ENCODE results near the gene FBXL15. TPM values are rescaled to one million over a fixed set of nuclear protein-coding genes. Genes with fewer than 3 reads are reported as not detected.

FBXL15 gene
- total and polyA plus RNA-seq, 2 donors (not counting 1 experiment from before 2014, with no cell fraction given), result 2.8 to 7.3 TPM

GRCh38 chr10:102394801-102395399 is 25.7 kb upstream of the FBXL15 start:
- peak overlapping the region; percentile 97 for H3K4me2 ChIP-seq (ENCODE audit: extremely low read depth, insufficient read depth, low read length)
- H3K9ac ChIP-seq (ENCODE audit: insufficient read depth, low read length), result peak overlapping the region; percentile 93
- no peaks in the 10 kb centered on the region for H4K20me1 ChIP-seq (ENCODE audit: control insufficient read depth, extremely low read depth, insufficient read depth, low read length)
- H3K9me3 ChIP-seq (ENCODE audit: control insufficient read depth, insufficient read depth, low read depth, low read length), result no peaks in the 10 kb centered on the region
- no peak for TF ChIP-seq CTCF (conservative IDR thresholded peaks at IDR 0.05 in 1 of 2, IDR thresholded peaks at IDR 0.05 in 1 of 2; ENCODE audit: low read depth in 1 of 2, low read length in 2 of 2)
- no peak for TF ChIP-seq EZH2 (IDR thresholded peaks at IDR 0.05; ENCODE audit: low read length, missing control alignments)
- no peaks in the 10 kb centered on the region for H3K27me3 ChIP-seq (ENCODE audit: control insufficient read depth, insufficient read depth, low read length)
- peak overlapping the region; percentile 84 for H2AFZ ChIP-seq (ENCODE audit: low read length)
- peak in 1 of 2 donors; percentile 43 for DNase-seq (ENCODE audit: low read depth in 2 of 2)
- H3K79me2 ChIP-seq (ENCODE audit: control insufficient read depth, insufficient read depth, low read length), result no peaks in the 10 kb centered on the region
- H3K36me3 ChIP-seq (ENCODE audit: control insufficient read depth, insufficient read depth, low read length), result peaks cover 2% of the 10 kb centered on the region
- peak overlapping the region; percentile 95 for H3K27ac ChIP-seq (ENCODE audit: insufficient read depth, low read length)
- peaks cover 4% of the 10 kb centered on the region for H3K4me1 ChIP-seq (ENCODE audit: control insufficient read depth, extremely low read depth, insufficient read depth, low read length)
- H3K4me3 ChIP-seq (replicated peaks in 1 of 4; ENCODE audit: control extremely low read depth in 1 of 4, insufficient read depth in 1 of 4, low read depth in 3 of 4, low read length in 4 of 4), result peak overlapping the region; percentile 60 to 87 (median 68)

- peak within 1 kb of the TSS; percentile 97 for H3K4me2 ChIP-seq (ENCODE audit: extremely low read depth, insufficient read depth, low read length)
- DNase-seq (ENCODE audit: low read depth in 2 of 2), result peak; percentile 74 to 80
- H3K9me3 ChIP-seq (ENCODE audit: control insufficient read depth, insufficient read depth, low read depth, low read length), result no peaks in the 10 kb centered on the region
These were observed 25.0 kb upstream of the FBXL15 start, which contains the start of gene NFKB2 for GRCh38 chr10:102395400-102396316. NFKB2 (plus strand) TSS chr10:102395705; CDS start chr10:102395960, 255 bp downstream.

More at GRCh38 chr10:102395400-102396316, 25.0 kb upstream of the FBXL15 start, which contains the start of gene NFKB2:
- Histone ChIP-seq H3K79me2 (ENCODE audit: control insufficient read depth, insufficient read depth, low read length) (no peaks in the 10 kb centered on the region), H3K4me1 (ENCODE audit: control insufficient read depth, extremely low read depth, insufficient read depth, low read length) (peaks cover 4% of the 10 kb centered on the region), H3K36me3 (ENCODE audit: control insufficient read depth, insufficient read depth, low read length) (peaks cover 5% of the 10 kb centered on the region), H3K27me3 (ENCODE audit: control insufficient read depth, insufficient read depth, low read length) (no peaks in the 10 kb centered on the region), H4K20me1 (ENCODE audit: control insufficient read depth, extremely low read depth, insufficient read depth, low read length) (no peaks in the 10 kb centered on the region), H3K4me3 (replicated peaks in 1 of 4; ENCODE audit: control extremely low read depth in 1 of 4, insufficient read depth in 1 of 4, low read depth in 3 of 4, low read length in 4 of 4) (peak within 1 kb of the TSS; percentile 60 to 87 (median 68)), H3K9ac (ENCODE audit: insufficient read depth, low read length) (peak within 1 kb of the TSS; percentile 93), H2AFZ (ENCODE audit: low read length) (peak within 1 kb of the TSS; percentile 84), H3K27ac (ENCODE audit: insufficient read depth, low read length) (peak within 1 kb of the TSS; percentile 95)
- no peak for TF ChIP-seq EZH2 (IDR thresholded peaks at IDR 0.05; ENCODE audit: low read length, missing control alignments)
- no peak for TF ChIP-seq CTCF (conservative IDR thresholded peaks at IDR 0.05 in 1 of 2, IDR thresholded peaks at IDR 0.05 in 1 of 2; ENCODE audit: low read depth in 1 of 2, low read length in 2 of 2)
